ENCODE results near the gene KCNAB1. TPM values are rescaled to one million over a fixed set of nuclear protein-coding genes. Genes with fewer than 3 reads are reported as not detected.

The KCNAB1 gene
- total RNA-seq, 1 experiment from 2014 or later: not detected

GRCh38 chr3:156465194-156465593, 344.8 kb downstream of the KCNAB1 start:
- no peak for DNase-seq (ENCODE audit: low read depth, low spot score)
- no peak overlapping the region for H3K27ac ChIP-seq (ENCODE audit: low read depth, low read length)
- H3K4me2 ChIP-seq (ENCODE audit: low read length): no peak overlapping the region
- RAD21 ChIA-PET (ENCODE audit: low non-redundant PET in 1 of 2, low total read pairs in 2 of 2, uncharacterized antibody in 2 of 2, unreplicated experiment in 2 of 2): no interaction called here
- no peak for TF ChIP-seq CBX3 (IDR thresholded peaks at IDR 0.05; ENCODE audit: low read depth)
- no peak for TF ChIP-seq CEBPB (IDR thresholded peaks at IDR 0.05; ENCODE audit: low read depth)
- TF ChIP-seq ATF3 (IDR thresholded peaks at IDR 0.05): no peak
- TF ChIP-seq EZH2 (IDR thresholded peaks at IDR 0.05): no peak
- no peak for TF ChIP-seq YY1 (IDR thresholded peaks at IDR 0.05; ENCODE audit: extremely low read depth, insufficient replicate concordance, low read depth, low read length)
- no peak for TF ChIP-seq POLR2AphosphoS5 (IDR thresholded peaks at IDR 0.05; ENCODE audit: low read depth, low read length)
- TF ChIP-seq REST (IDR thresholded peaks at IDR 0.05; ENCODE audit: low read depth): no peak
- TF ChIP-seq JUND (IDR thresholded peaks at IDR 0.05): no peak
- TF ChIP-seq ZBTB33 (IDR thresholded peaks at IDR 0.05; ENCODE audit: extremely low read depth, insufficient replicate concordance, low read length): no peak
- TF ChIP-seq MAX (IDR thresholded peaks at IDR 0.05): no peak
- TF ChIP-seq SRF (IDR thresholded peaks at IDR 0.05; ENCODE audit: low read depth): no peak
- TF ChIP-seq ZFX (IDR thresholded peaks at IDR 0.05): no peak
- no peak for TF ChIP-seq CTCF (IDR thresholded peaks at IDR 0.05 in 2 of 3, conservative IDR thresholded peaks at IDR 0.05 in 1 of 3; ENCODE audit: borderline replicate concordance in 1 of 3, insufficient read depth in 1 of 3, low read depth in 2 of 3, low read length in 2 of 3)
- TF ChIP-seq EGR1 (IDR thresholded peaks at IDR 0.05; ENCODE audit: low read depth): no peak
- no peak for TF ChIP-seq SP1 (IDR thresholded peaks at IDR 0.05; ENCODE audit: low read depth)
- TF ChIP-seq ZNF274 (IDR thresholded peaks at IDR 0.05; ENCODE audit: low read depth, low read length): no peak
- H3K9me3 ChIP-seq (ENCODE audit: control insufficient read depth in 1 of 2, insufficient read depth in 1 of 2, low read depth in 1 of 2, low read length in 2 of 2): no peaks in the 10 kb centered on the region
- H2AFZ ChIP-seq (ENCODE audit: low read depth, low read length, poor library complexity, severe bottlenecking): no peak overlapping the region
- no peaks in the 10 kb centered on the region for H3K79me2 ChIP-seq (ENCODE audit: insufficient read depth, low read length)
- no peak overlapping the region for H3K9ac ChIP-seq (ENCODE audit: low read length)
- POLR2A ChIA-PET: no interaction called here
- no peaks in the 10 kb centered on the region for H3K36me3 ChIP-seq (ENCODE audit: control insufficient read depth in 1 of 2, insufficient read depth in 2 of 2, low read length in 2 of 2)
- H3K4me1 ChIP-seq (ENCODE audit: control insufficient read depth in 1 of 2, insufficient read depth in 2 of 2, low read length in 2 of 2): no peaks in the 10 kb centered on the region
- ATAC-seq: no peak
- H4K20me1 ChIP-seq (ENCODE audit: insufficient read depth): no peaks in the 10 kb centered on the region
- no TSS peak for BruUV-seq (replicated peaks)
- intact Hi-C loops (cut with micrococcal nuclease): no loop called here
- H3K4me3 ChIP-seq (replicated peaks in 1 of 2; ENCODE audit: low read depth in 1 of 2, low read length in 2 of 2): no peak overlapping the region
- no peaks in the 10 kb centered on the region for H3K9me2 ChIP-seq (ENCODE audit: insufficient read depth)
- CTCF ChIA-PET: interaction anchor here (0.8 to 3.3 kb wide), 3 partner anchors 9 to 20 kb away, joined by 4 to 11 read pairs (median 6); no protein-coding TSS in a partner anchor
- no peaks in the 10 kb centered on the region for H3K27me3 ChIP-seq (ENCODE audit: insufficient read depth, low read length)

Data from HCT116 (cell line).